HG02970 (cell line): Measurements from ENCODE around the gene INTS2.
A peak's percentile ranks its signal among the peaks of the same experiment; 100 is the strongest.
"Not testable (repeated sequence)": the region's sequence is repeated elsewhere in the genome, so short reads cannot be mapped to it uniquely, and the experiment has no call there.

ENCODE experiments used
- ATAC-seq: cut with Tn5 transposase; IDR thresholded peaks from one replicate; pipeline ENCODE4 v1.9.1; 2021; ENCODE audit warnings: mild to moderate bottlenecking, moderate library complexity, moderate number of reproducible peaks; ENCODE audit not compliant: unreplicated experiment, low FRiP score

The INTS2 gene

DNA sequence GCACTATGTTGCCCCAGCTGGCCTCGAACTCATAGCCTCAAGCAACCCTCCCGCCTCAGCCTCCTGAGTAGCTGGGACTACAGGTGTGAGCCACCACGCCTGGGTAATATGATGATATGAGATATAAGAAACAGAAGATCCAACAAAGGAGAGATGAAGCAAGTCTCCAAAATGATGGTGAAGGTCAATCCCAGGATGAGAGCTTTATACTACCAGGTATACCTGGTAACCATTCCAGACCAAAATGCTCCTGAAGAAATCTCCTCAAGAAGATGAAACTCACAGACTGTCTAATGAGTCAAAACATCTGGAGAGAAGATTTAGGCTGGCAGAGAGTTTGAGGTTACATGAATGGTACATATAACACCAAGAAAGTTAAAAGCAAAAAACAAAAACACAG lies 24.5 kb downstream of the INTS2 start:
- ATAC-seq: no peak

GRCh38 chr17:61897548-61898180 lies 30.1 kb downstream of the INTS2 start:
- ATAC-seq: no peak

DNA sequence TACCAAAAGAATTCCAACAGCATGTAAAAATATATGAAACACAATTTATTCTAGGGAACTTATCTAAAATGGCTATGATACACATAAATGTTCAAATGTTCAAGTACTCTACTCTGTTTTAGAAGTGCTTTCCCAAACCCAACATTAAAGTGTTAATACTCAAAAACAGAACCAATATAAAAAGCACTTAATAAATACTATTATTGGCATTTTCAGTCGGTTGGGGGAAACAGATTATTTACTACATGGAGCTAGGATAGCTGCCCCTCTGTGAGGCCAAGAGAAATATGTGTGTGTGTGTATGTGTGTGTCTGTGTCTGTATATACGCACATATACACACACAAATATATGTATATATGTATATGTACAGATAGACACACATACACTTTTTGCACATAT lies 32.4 kb downstream of the INTS2 start:
- no peak for ATAC-seq

- ATAC-seq: not testable (repeated sequence)
These were observed 33.5 kb downstream of the INTS2 start for GRCh38 chr17:61894310-61894709.

DNA sequence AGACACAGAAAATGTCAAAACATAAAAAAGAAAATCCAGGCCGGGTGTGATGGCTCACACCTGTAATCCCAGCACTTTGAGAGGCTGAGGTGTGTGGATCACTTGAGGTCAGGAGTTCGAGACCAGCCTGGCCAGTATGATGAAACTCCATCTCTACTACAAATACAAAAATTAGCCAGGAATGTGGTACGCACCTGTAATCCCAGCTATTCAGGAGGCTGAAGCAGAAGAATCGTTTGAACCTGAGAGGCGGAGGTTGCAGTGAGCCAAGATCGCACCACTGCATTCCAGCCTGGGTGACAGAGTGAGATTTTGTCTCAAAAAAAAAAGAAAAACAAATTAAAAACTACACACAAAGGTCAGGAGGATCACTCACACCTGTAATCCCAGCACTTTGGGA lies 40.0 kb downstream of the INTS2 start:
- ATAC-seq: not testable (repeated sequence)

DNA sequence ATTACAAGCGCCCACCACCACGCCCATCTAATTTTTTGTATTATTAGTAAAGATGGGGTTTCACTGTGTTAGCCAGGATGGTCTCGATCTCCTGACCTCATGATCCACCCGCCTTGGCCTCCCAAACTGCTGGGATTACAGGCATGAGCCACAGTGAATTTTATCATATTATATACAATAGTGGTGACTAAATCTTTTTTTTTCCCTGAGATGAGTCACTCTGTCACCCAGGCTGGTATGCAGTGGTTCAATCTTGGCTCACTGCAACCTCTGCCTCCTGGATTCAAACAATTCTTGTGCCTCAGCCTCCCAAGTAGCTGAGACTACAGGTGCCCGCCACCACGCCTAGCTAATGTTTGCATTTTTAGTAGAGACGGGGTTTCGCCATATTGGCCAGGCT lies 41.9 kb downstream of the INTS2 start:
- ATAC-seq: not testable (repeated sequence)

GRCh38 chr17:61884864-61885263 lies 42.9 kb downstream of the INTS2 start:
- no peak for ATAC-seq

DNA sequence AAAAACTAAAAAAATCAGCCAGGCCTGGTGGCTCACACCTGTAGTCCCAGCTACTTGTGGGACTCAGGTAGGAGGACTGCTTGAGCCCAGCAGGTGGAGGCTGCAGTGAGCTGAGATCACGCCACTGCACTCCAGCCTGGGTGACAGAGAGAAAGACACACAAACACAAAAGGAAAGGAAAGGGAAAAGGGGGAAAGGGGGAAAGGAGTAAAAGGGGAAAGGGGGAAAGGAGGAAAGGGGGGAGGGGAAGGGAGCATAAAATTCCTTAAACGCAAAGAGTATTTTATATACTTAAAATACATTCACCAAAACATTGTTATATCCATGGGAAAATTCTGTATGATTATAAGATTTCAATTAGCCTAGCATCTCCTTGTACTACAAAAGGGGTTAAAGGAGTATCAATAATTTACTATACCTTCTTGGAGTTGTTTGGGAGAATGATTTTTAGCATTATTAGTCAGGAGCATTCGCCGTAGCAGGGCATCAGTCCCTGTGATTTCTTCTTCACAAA lies 47.1 kb downstream of the INTS2 start:
- ATAC-seq: no peak

- no peak for ATAC-seq
These were observed 48.7 kb downstream of the INTS2 start for GRCh38 chr17:61878984-61879612.

- ATAC-seq: no peak
These were observed 49.3 kb downstream of the INTS2 start for GRCh38 chr17:61878520-61878919.

- no peak for ATAC-seq
These were observed 49.9 kb downstream of the INTS2 start for GRCh38 chr17:61877837-61878236.

DNA sequence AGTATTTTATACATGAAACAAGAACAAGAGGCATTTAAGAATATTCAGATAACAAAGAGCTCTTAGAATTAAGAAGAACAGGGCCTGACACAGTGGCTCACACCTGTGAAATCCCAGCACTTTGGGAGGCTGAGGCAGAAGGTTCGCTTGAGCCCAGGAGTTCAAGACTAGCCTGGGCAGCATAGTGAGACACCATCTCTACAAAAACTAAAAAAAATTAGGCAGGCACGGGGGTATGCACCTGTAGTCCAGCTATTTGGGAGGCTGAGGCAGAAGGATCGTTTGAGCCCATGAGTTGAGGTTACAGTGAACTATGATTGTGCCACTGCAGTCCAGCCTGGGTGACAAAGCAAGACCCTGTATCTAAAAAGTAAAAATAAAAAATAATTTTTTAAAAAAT lies 52.0 kb downstream of the INTS2 start:
- no peak for ATAC-seq

DNA sequence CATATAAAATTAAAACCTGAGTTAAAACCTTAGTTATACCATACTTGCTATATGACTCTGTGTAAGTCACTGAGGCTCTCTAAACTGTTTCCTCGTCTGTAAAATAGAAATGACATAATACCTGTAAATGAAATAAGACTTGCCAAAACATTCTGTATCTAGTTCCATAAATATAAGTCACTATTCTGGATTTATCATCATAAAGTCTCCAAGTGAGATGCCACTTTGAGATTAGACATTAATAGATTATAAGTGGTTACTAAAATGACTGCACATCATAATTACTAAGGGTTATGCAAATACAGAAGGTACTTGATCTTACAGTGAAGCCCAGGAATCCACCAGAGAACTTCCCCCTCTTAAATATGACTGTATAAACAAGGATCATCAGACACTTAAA lies 52.5 kb downstream of the INTS2 start:
- no peak for ATAC-seq

DNA sequence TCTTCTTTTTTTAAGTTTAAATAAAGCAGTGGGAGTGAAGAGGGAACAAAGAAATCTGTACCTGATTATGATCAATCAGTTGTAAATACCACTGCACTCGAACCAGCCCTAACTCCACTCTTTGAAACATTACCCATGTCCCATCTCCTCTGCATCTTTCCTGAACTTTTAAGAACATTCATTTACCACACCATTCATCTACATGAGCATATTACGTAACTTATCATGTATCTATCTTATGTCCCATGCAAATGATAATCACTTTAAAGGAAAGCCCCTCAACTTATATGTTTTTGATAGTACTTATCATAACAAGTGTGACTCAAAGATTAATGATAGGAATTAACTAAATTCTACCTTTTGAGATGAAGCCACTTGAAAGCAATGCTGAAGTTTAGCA lies 53.7 kb downstream of the INTS2 start:
- no peak for ATAC-seq

GRCh38 chr17:61872099-61872498 lies 55.7 kb downstream of the INTS2 start:
- no peak for ATAC-seq

GRCh38 chr17:61869138-61869537 lies 58.6 kb downstream of the INTS2 start:
- ATAC-seq: no peak

GRCh38 chr17:61868074-61868473 lies 59.7 kb downstream of the INTS2 start:
- ATAC-seq: no peak

GRCh38 chr17:61867033-61867432 lies 60.7 kb downstream of the INTS2 start:
- no peak for ATAC-seq

DNA sequence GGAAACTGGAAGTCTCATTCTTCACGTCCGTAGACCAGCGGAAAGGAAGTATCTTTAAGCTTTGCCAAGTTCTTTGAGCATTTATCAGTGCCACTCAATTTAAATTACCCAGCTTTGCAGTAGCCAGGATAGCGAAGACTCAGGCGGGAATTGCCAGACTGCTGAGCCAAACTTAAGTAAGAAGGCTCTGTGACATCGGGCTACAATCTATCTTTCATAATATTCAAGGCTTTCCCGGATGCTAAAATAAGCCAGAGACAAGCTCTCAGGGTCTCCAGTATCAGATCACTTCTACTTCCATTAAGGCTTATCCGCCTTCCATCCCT lies 64.0 kb downstream of the INTS2 start:
- ATAC-seq: peak; percentile 20

DNA sequence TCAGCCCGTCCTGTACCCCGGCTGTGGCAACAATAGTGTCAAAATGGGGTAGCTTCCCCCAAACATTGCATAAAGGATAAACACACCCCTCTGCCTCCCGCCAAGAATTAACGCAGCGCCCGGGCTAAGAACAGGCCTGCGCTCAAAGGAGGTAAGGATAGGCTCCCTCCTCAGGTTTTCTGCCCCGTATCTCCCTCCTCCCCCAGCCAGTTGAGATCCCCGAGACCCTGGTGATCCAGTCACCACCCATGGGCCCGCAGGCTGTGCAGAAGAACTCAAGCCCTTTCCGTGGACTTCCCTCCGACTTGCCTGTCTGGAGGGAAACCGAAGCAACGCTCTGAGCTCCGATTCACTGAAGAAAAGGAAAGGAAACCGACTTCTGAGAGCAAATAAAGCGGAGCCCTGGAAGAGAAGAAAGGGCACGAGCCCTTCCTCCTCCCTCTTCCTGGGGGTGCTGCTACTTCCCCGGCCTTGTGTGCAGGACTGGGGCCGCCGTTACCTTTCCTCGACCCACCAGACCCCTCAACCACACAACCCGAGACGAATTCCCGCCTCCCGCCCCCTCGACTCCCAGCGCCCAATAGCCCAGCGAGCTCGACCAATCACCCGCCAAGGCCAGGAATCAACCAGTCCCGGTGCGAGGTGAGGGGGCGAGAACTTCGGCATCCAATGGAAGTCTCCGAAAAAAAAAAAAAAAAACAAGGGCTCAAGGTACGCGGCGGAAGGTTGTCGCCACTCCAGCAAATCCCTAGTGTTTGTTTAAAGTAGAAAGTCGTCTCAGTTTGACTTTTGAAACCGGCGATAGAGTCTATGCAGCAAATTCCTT lies 64.6 kb downstream of the INTS2 start, which contains the start of gene BRIP1:
TSS of gene BRIP1 (minus strand) at position 554 of the 826 bp plus-strand sequence. CDS start 1,989 bp downstream, outside the sequence.
- ATAC-seq: peak; percentile 94

GRCh38 chr17:61862105-61862574 lies 65.6 kb downstream of the INTS2 start:
- no peak for ATAC-seq
